Thoracic aorta (tissue), 2 donors: ENCODE results near the gene CD7. TPM values are rescaled to one million over a fixed set of nuclear protein-coding genes. Genes with fewer than 3 reads are reported as not detected.

ENCODE experiments used
- ATAC-seq: fragments of 150-250 bp; one replicate; pipeline ENCODE4 v1.8.0; 2017; ENCODE audit warnings: low read depth; ENCODE audit not compliant: insufficient number of reproducible peaks, low FRiP score
- DNase-seq: peaks from one replicate; pipeline ENCODE4 v3.0.0-alpha.2; 2020; ENCODE audit warnings: low spot score
- H3K27ac ChIP-seq, 2 donors: fragments of 200-600 bp; sonication (generic); 1 replicate in 1 of 2; 2 replicates in 1 of 2; pipeline ENCODE4 v1.5.1; 2016; ENCODE audit warnings: mild to moderate bottlenecking in 2 of 2, moderate library complexity in 2 of 2
- H3K27me3 ChIP-seq: fragments of 200-600 bp; sonication (generic); replicated peaks from 2 replicates; pipeline ENCODE4 v1.6.0; 2016; ENCODE audit warnings: mild to moderate bottlenecking; ENCODE audit not compliant: insufficient read depth
- H3K36me3 ChIP-seq: fragments of 200-600 bp; sonication (generic); one replicate; pipeline ENCODE4 v1.5.1; 2016
- H3K4me1 ChIP-seq, 2 donors: fragments of 200-600 bp; sonication (generic); 1 replicate in 1 of 2; 2 replicates in 1 of 2; pipeline versions ENCODE4 v1.5.1 to v1.6.0; 2016; ENCODE audit warnings: low read depth in 2 of 2, mild to moderate bottlenecking in 1 of 2; ENCODE audit not compliant: control insufficient read depth in 1 of 2
- H3K4me3 ChIP-seq: fragments of 200-600 bp; sonication (generic); 2 replicates; pipeline ENCODE4 v1.5.1; 2016; ENCODE audit warnings: mild to moderate bottlenecking
- H3K9me3 ChIP-seq: fragments of 200-600 bp; sonication (generic); 2 replicates; pipeline ENCODE4 v1.5.1; 2016
- total RNA-seq, 2 donors: library from RNA; depleted of rRNA; stranded (reverse); fragments of >200 nt; gene quantifications; one replicate each; pipeline versions ENCODE4 v1.1.0 to v1.2.3, GENCODE V29; 2016
- TF ChIP-seq, protein P1 (sequence below): fragments of 200-600 bp; sonication (generic); IDR thresholded peaks from one replicate; pipeline ENCODE4 v1.5.1; 2019; ENCODE audit warnings: antibody characterized with exemption

The CD7 gene
- total RNA-seq, 2 donors from 2014 or later: 3.0 to 3.5 TPM

DNA sequence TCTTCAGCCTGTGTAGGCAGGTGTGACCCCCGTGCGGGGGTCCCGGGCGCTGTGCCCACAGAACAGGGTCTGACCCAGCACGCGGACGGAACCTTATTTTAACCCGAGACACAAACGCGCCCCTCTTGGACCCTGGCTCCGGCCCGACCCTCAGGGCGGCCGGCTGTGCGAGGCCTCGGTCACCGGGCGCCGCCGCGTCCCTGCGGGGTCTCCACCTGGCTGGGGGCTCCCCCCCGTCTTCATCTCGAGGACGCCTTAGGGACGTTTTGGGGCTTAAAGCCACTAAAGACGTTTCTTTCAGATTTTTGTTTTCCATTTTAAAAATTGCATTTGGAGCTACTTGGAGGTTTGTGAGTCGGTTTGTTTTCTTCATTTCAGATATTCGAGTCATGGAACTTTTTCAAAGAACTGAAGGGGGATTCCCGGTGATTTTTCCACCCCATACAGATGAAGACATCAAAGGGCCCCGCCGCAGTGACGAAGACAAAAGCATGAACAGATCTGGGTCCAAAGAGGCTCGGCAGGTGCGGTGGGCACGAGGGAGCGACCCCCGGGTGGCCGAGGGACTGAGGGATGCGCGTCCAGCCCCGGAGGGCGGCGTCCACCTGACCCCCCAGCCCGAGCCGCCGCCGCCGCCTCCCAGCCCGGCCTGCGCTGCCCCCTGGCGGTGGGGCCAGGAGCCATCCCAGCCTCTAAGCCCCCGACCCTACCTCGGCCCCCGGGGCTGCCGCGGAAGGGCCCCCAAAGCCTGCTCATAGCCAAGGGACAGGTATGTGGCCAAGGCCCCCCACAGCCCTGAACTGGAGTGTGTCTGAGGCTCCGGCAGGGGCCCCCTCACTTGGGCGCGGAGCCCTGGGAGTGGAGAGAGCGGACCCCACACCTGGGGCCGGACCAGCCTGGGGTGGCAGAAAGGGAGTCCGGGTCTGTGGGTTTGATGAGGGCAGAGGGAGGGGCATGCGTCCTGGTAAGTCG is 3.8 kb upstream of the CD7 start:
- H3K9me3 ChIP-seq: no peaks in the 10 kb centered on the region
- ATAC-seq (no peak), DNase-seq (no peak)
- no peak overlapping the region for H3K27ac ChIP-seq
- no peaks in the 10 kb centered on the region for H3K27me3 ChIP-seq
- TF ChIP-seq, protein P1, sequence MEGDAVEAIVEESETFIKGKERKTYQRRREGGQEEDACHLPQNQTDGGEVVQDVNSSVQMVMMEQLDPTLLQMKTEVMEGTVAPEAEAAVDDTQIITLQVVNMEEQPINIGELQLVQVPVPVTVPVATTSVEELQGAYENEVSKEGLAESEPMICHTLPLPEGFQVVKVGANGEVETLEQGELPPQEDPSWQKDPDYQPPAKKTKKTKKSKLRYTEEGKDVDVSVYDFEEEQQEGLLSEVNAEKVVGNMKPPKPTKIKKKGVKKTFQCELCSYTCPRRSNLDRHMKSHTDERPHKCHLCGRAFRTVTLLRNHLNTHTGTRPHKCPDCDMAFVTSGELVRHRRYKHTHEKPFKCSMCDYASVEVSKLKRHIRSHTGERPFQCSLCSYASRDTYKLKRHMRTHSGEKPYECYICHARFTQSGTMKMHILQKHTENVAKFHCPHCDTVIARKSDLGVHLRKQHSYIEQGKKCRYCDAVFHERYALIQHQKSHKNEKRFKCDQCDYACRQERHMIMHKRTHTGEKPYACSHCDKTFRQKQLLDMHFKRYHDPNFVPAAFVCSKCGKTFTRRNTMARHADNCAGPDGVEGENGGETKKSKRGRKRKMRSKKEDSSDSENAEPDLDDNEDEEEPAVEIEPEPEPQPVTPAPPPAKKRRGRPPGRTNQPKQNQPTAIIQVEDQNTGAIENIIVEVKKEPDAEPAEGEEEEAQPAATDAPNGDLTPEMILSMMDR: peak; percentile 94
- no peaks in the 10 kb centered on the region for H3K36me3 ChIP-seq
- peak overlapping the region; percentile 19 for H3K4me3 ChIP-seq
- H3K4me1 ChIP-seq: peaks cover 0 to 8% of the 10 kb centered on the region in 2 donors

DNA sequence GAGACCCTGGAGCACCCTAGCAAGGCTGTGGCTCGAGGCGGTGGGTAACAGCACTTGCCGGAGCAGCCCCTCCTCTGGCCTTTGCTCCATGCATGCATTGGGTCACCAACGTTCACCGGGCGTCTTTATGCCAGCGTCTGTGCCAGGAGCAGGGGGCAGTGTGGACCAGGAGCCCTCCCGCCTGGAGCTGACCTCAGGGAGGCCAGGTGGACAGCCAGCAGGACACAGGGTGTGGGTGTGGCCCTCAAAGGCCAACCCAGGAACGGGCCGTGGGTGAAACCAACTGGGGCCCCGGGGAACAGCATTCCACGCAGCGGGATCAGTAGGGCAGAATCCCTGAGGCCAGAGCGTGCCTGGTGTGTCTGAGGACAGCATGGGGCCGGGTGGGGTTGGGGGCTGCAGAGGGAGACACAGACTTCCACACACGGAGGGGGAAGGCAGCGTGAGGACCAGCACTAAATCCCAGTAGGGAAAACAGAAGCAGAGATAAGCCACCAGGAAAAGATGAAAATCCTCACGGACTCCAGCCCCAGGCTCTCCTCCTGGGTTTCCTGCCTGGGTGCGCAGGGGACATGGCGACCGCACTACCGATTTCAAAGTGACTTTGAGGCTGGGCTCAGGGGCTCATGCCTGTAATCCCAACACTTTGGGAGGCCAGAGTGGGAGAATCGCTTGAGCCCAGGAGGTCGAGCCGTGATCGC is 2.9 kb upstream of the CD7 start:
- TF ChIP-seq, protein P1: no peak
- Histone ChIP-seq H3K9me3 (no peaks in the 10 kb centered on the region), H3K27ac (no peak overlapping the region), H3K36me3 (no peaks in the 10 kb centered on the region), H3K4me1 (peaks cover 0 to 8% of the 10 kb centered on the region in 2 donors), H3K27me3 (peaks cover 6% of the 10 kb centered on the region), H3K4me3 (no peak overlapping the region)
- DNase-seq: no peak
- no peak for ATAC-seq

DNA sequence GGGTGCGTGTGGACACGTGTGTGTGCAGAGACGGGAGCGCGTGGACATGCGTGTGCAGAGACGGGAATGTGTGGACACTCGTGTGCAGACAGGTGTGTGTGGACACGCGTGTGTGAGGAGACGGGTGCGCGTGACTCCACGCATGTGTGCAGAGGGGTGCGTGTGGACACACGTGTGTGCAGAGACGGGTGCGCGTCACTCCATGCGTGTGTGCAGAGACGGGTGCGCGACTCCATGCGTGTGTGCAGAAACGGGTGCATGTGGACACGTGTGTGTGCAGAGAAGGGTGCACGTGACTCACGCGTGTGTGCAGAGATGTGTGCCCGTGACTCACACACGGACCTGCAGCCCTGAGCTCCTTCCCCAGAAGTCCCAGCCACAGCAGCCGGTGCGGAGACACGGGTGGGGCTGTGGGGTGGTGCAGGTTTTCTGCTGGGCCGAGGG is 2.2 kb upstream of the CD7 start:
- no peaks in the 10 kb centered on the region for H3K36me3 ChIP-seq
- no peak overlapping the region for H3K4me3 ChIP-seq

DNA sequence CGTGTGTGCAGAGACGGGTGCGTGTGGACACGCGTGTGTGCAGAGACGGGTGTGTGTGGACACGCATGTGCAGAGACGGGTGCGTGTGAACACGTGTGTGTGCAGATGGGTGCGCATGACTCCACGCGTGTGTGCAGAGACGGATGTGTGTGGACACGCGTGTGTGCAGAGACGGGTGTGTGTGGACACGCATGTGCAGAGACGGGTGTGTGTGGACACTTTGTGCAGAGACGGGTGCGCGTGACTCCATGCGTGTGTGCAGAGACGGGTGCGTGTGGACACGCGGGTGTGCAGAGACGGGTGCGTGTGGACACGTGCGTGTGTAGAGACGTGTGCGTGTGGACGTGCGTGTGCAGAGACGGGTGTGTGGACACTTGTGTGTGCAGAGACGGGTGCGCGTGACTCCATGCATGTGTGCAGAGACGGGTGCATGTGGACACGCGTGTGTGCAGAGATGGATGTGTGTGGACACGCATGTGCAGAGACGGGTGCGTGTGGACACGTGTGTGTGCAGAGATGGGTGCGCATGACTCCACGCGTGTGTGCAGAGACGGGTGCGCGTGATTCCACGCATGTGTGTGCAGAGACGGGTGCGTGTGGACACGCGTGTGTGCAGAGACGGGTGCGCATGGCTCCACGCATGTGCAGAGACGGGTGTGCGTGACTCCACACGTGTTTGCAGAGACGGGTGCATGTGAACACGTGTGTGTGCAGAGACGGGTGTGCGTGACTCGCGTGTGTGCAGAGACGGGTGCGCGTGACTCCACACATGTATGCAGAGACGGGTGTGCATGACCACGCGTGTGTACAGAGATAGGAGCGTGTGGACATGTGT is 1.6 kb upstream of the CD7 start:
- DNase-seq (no peak), ATAC-seq (no peak)
- H3K27me3 ChIP-seq: peaks cover 11% of the 10 kb centered on the region
- H3K9me3 ChIP-seq: no peaks in the 10 kb centered on the region
- TF ChIP-seq, protein P1: no peak
- peaks cover 0 to 8% of the 10 kb centered on the region in 2 donors for H3K4me1 ChIP-seq
- no peak overlapping the region for H3K27ac ChIP-seq
- H3K4me3 ChIP-seq: no peak overlapping the region
- H3K36me3 ChIP-seq: no peaks in the 10 kb centered on the region

More for the DNA sequence above, 2.2 kb upstream of the CD7 start:
- TF ChIP-seq, protein P1: no peak
- DNase-seq (no peak), ATAC-seq (no peak)
- H3K27ac ChIP-seq: no peak overlapping the region
- peaks cover 7% of the 10 kb centered on the region for H3K27me3 ChIP-seq
- H3K4me1 ChIP-seq: peaks cover 0 to 8% of the 10 kb centered on the region in 2 donors
- H3K9me3 ChIP-seq: no peaks in the 10 kb centered on the region
